ENCODE measurements around the gene MKRN2. TPM values are rescaled to one million over a fixed set of nuclear protein-coding genes. Genes with fewer than 3 reads are reported as not detected.

MKRN2 gene
- total and polyA plus RNA-seq, 2 of the 4 experiments (the other 2 are of a cell fraction), result 44.4 to 65.6 TPM

GRCh38 chr3:12586403-12586802, 29.5 kb downstream of the MKRN2 start:
- Histone ChIP-seq H3K79me1 (ENCODE audit: low read depth in 1 of 2, low read length in 2 of 2) (peaks cover 36 to 69% of the 10 kb centered on the region in 2 experiments), H3K9ac (ENCODE audit: low read depth, low read length) (no peak overlapping the region), H3K27ac (ENCODE audit: insufficient read depth, low read length) (no peak overlapping the region), H3K4me1 (ENCODE audit: control insufficient read depth, insufficient read depth, low read length) (peaks cover 4% of the 10 kb centered on the region; the same call in 1 of the 2 replicates), H3K56ac (ENCODE audit: extremely low read depth, insufficient read depth, low read length) (no peak overlapping the region), H3K4me3 (ENCODE audit: insufficient read depth, low read depth, low read length) (no peak overlapping the region), H3K9me1 (ENCODE audit: insufficient read depth, low read length) (peaks cover 3% of the 10 kb centered on the region), H3K4ac (ENCODE audit: low read depth, low read length) (no peak overlapping the region), H3K18ac (ENCODE audit: low read depth, low read length) (no peak overlapping the region), H2AK9ac (replicated peaks; ENCODE audit: low read depth, low read length, poor library complexity) (no peak overlapping the region), H3K36me3 (ENCODE audit: control insufficient read depth, insufficient read depth, low read length) (peaks cover 70% of the 10 kb centered on the region), H3K23ac (ENCODE audit: low read depth, low read length) (no peak overlapping the region), H4K5ac (ENCODE audit: low read depth, low read length) (no peak overlapping the region), H4K91ac (ENCODE audit: insufficient read depth, low read depth, low read length) (no peak overlapping the region), H2BK20ac (ENCODE audit: low read depth, low read length) (no peak overlapping the region), H2BK15ac (ENCODE audit: low read depth, low read length) (no peak overlapping the region), H2BK5ac (ENCODE audit: low read depth, low read length, poor library complexity, severe bottlenecking) (no peak overlapping the region), H3K4me2 (ENCODE audit: low read depth, low read length) (no peak overlapping the region), H3K14ac (replicated peaks; ENCODE audit: low read depth, low read length) (no peak overlapping the region), H2AFZ (replicated peaks; ENCODE audit: low read length, poor library complexity) (no peak overlapping the region), H2BK120ac (ENCODE audit: low read depth, low read length) (no peak overlapping the region), H4K8ac (ENCODE audit: low read depth in 2 of 2, low read length in 2 of 2) (no peak overlapping the region), H3K27me3 (ENCODE audit: control insufficient read depth, insufficient read depth, low read length) (no peaks in the 10 kb centered on the region), H4K20me1 (ENCODE audit: insufficient read depth, low read length) (peaks cover 32% of the 10 kb centered on the region), H2AK5ac (ENCODE audit: low read depth, low read length) (no peak overlapping the region), H3K9me3 (ENCODE audit: control insufficient read depth, insufficient read depth, low read length) (no peaks in the 10 kb centered on the region)
- intact Hi-C loops (cut with micrococcal nuclease), result loop anchor here (5.0 kb wide), 1 partner anchor 76 kb away; the partner anchor contains the start of gene RAF1
- dilution Hi-C loops (cut with HindIII; ENCODE audit: low sequenced_read_pairs, unreplicated experiment), result no loop called here
- ChIA-PET CTCF (interaction anchor here (0.6 kb wide), 1 partner anchor 32 kb away, joined by 4 read pairs; no protein-coding TSS in a partner anchor), POLR2A (ENCODE audit: unreplicated experiment) (no interaction called here)
- no peak for ATAC-seq (ENCODE audit: low read depth)
- 94% methylated on average over 2 of the region's 3 CpGs; no CpG with 5 or more reads in 1 of the 2 experiments for WGBS, 2 experiments (ENCODE audit: extremely low coverage in 2 of 2, insufficient read length in 1 of 2)
- TF ChIP-seq NFE2L2 (IDR thresholded peaks at IDR 0.05; ENCODE audit: low read depth, low read length) (no peak), BHLHE40 (IDR thresholded peaks at IDR 0.05; ENCODE audit: low read depth, low read length) (no peak), MAZ (IDR thresholded peaks at IDR 0.05; ENCODE audit: borderline replicate concordance, low read depth, low read length) (no peak), FOS (IDR thresholded peaks at IDR 0.05; ENCODE audit: low read depth, low read length) (no peak), USF2 (IDR thresholded peaks at IDR 0.05; ENCODE audit: low read depth, low read length) (no peak), POLR2A (IDR thresholded peaks at IDR 0.05; ENCODE audit: low read depth, low read length) (no peak), RAD21 (IDR thresholded peaks at IDR 0.05; ENCODE audit: low read length) (no peak), CEBPB (IDR thresholded peaks at IDR 0.05; ENCODE audit: low read depth, low read length) (no peak), RFX5 (IDR thresholded peaks at IDR 0.05; ENCODE audit: low read depth, low read length) (no peak), ELK1 (IDR thresholded peaks at IDR 0.05; ENCODE audit: borderline replicate concordance, low read depth, low read length) (no peak), CTCF (conservative IDR thresholded peaks at IDR 0.05; ENCODE audit: low read depth, low read length) (no peak), CHD1 (IDR thresholded peaks at IDR 0.05; ENCODE audit: low read depth, low read length) (no peak), RCOR1 (IDR thresholded peaks at IDR 0.05; ENCODE audit: insufficient replicate concordance, low read length) (no peak), MAFK (IDR thresholded peaks at IDR 0.05; ENCODE audit: low read depth, low read length) (no peak), MXI1 (IDR thresholded peaks at IDR 0.05; ENCODE audit: borderline replicate concordance, low read depth, low read length) (no peak)
- BruUV-seq (replicated peaks), result no TSS peak
- DNase-seq, result no peak
- in situ Hi-C loops (cut with MboI; ENCODE audit: low sequenced_read_pairs), result no loop called here

All from IMR-90 (cell line).